ENCODE measurements around the gene BZW2. TPM values are rescaled to one million over a fixed set of nuclear protein-coding genes. Genes with fewer than 3 reads are reported as not detected.

The BZW2 gene
- total RNA-seq, 4 donors from 2014 or later = 50.2 to 69.3 (median 52.3) TPM

- H3K4me1 ChIP-seq = peaks cover 0 to 11% (median 0%) of the 10 kb centered on the region in 4 donors
Measured at GRCh38 chr7:16616542-16616941, 29.4 kb upstream of the BZW2 start.

GRCh38 chr7:16619979-16620408, 26.0 kb upstream of the BZW2 start:
- no peak overlapping the region for H3K27ac ChIP-seq
- H3K27me3 ChIP-seq = no peaks in the 10 kb centered on the region
- DNase-seq (ENCODE audit: low spot score in 2 of 2) = no peak
- peaks cover 0 to 10% (median 0%) of the 10 kb centered on the region in 4 donors for H3K4me1 ChIP-seq
- H3K36me3 ChIP-seq = peaks cover 0 to 91% (median 0%) of the 10 kb centered on the region in 3 donors
- no peaks in the 10 kb centered on the region for H3K9me3 ChIP-seq
- no peak for TF ChIP-seq CTCF (IDR thresholded peaks at IDR 0.05)
- TF ChIP-seq EP300 (IDR thresholded peaks at IDR 0.05) = no peak
- no peak for TF ChIP-seq POLR2A (IDR thresholded peaks at IDR 0.05)
- WGBS, 2 donors = 96 to 98% methylated on average over 2 of the region's 2 CpGs
- H3K4me3 ChIP-seq = no peak overlapping the region

More at GRCh38 chr7:16616542-16616941, 29.4 kb upstream of the BZW2 start:
- H3K27ac ChIP-seq = no peak overlapping the region
- WGBS, 2 donors = 80 to 85% methylated on average over 6 to 9 of the region's 18 CpGs
- TF ChIP-seq EP300 (IDR thresholded peaks at IDR 0.05) (no peak), POLR2A (IDR thresholded peaks at IDR 0.05) (no peak), CTCF (IDR thresholded peaks at IDR 0.05) (no peak)
- peaks cover 0 to 78% (median 0%) of the 10 kb centered on the region in 3 donors for H3K36me3 ChIP-seq
- no peaks in the 10 kb centered on the region for H3K9me3 ChIP-seq
- no peak for DNase-seq (ENCODE audit: low spot score in 2 of 2)
- no peaks in the 10 kb centered on the region for H3K27me3 ChIP-seq
- no peak overlapping the region for H3K4me3 ChIP-seq

GRCh38 chr7:16626388-16626787, 19.6 kb upstream of the BZW2 start:
- Histone ChIP-seq H3K4me3 (no peak overlapping the region), H3K36me3 (peaks cover 0 to 58% (median 0%) of the 10 kb centered on the region in 3 donors), H3K27ac (no peak overlapping the region), H3K4me1 (no peaks in the 10 kb centered on the region), H3K27me3 (no peaks in the 10 kb centered on the region), H3K9me3 (no peaks in the 10 kb centered on the region)
- no peak for TF ChIP-seq EP300 (IDR thresholded peaks at IDR 0.05)
- TF ChIP-seq CTCF (IDR thresholded peaks at IDR 0.05) = no peak
- TF ChIP-seq POLR2A (IDR thresholded peaks at IDR 0.05) = no peak
- WGBS, 2 donors = 58 to 61% methylated on average over 2 of the region's 2 CpGs
- no peak for DNase-seq (ENCODE audit: low spot score in 2 of 2)

- TF ChIP-seq CTCF (IDR thresholded peaks at IDR 0.05) (no peak), EP300 (IDR thresholded peaks at IDR 0.05) (no peak), POLR2A (IDR thresholded peaks at IDR 0.05) (no peak)
- DNase-seq (ENCODE audit: low spot score in 2 of 2) = no peak
- Histone ChIP-seq H3K36me3 (peaks cover 0 to 53% (median 0%) of the 10 kb centered on the region in 3 donors), H3K9me3 (no peaks in the 10 kb centered on the region), H3K4me1 (no peaks in the 10 kb centered on the region), H3K27me3 (no peaks in the 10 kb centered on the region), H3K27ac (no peak overlapping the region), H3K4me3 (no peak overlapping the region)
- WGBS, 2 donors = 81 to 91% methylated on average over 2 of the region's 2 CpGs
Measured at GRCh38 chr7:16627236-16627635, 18.7 kb upstream of the BZW2 start.

GRCh38 chr7:16630654-16631053, 15.3 kb upstream of the BZW2 start:
- DNase-seq (ENCODE audit: low spot score in 2 of 2) = no peak
- no peak for TF ChIP-seq CTCF (IDR thresholded peaks at IDR 0.05)
- TF ChIP-seq POLR2A (IDR thresholded peaks at IDR 0.05) = no peak
- no peak for TF ChIP-seq EP300 (IDR thresholded peaks at IDR 0.05)
- Histone ChIP-seq H3K36me3 (peaks cover 0 to 26% (median 0%) of the 10 kb centered on the region in 3 donors), H3K4me3 (no peak overlapping the region), H3K4me1 (peaks cover 0 to 6% (median 2%) of the 10 kb centered on the region in 4 donors), H3K9me3 (no peaks in the 10 kb centered on the region), H3K27me3 (no peaks in the 10 kb centered on the region), H3K27ac (no peak overlapping the region)
- 60 to 65% methylated on average over 1 of the region's 1 CpG for WGBS, 2 donors

Measured in tibial nerve (tissue), 4 donors.